ENCODE measurements around the gene ITGA11. TPM values are rescaled to one million over a fixed set of nuclear protein-coding genes. Genes with fewer than 3 reads are reported as not detected.

Gene ITGA11
- total RNA-seq, 1 experiment from 2014 or later: not detected

GRCh38 chr15:68311859-68312557 is 120.0 kb downstream of the ITGA11 start:
- DNase-seq (no peak), ATAC-seq (no peak)
- TF ChIP-seq EZH2phosphoT487 (IDR thresholded peaks at IDR 0.05; ENCODE audit: borderline replicate concordance, low read length) (no peak), CTCF (conservative IDR thresholded peaks at IDR 0.05; ENCODE audit: low read depth, low read length) (no peak)
- H4K20me1 ChIP-seq (ENCODE audit: low read length): no peaks in the 10 kb centered on the region
- no peak overlapping the region for H3K27ac ChIP-seq (ENCODE audit: low read length)
- H3K9ac ChIP-seq (ENCODE audit: low read length): no peak overlapping the region
- H2AFZ ChIP-seq (ENCODE audit: low read length): no peak overlapping the region
- POLR2A ChIA-PET (ENCODE audit: unreplicated experiment): no interaction called here
- no peaks in the 10 kb centered on the region for H3F3A ChIP-seq (ENCODE audit: low read length, unreplicated experiment)
- H3K9me2 ChIP-seq (replicated peaks; ENCODE audit: low read length): no peaks in the 10 kb centered on the region
- H3K9me3 ChIP-seq (ENCODE audit: low read length): no peaks in the 10 kb centered on the region
- no peaks in the 10 kb centered on the region for H3K36me3 ChIP-seq (ENCODE audit: low read depth, low read length)
- CTCF ChIA-PET: no interaction called here
- BruUV-seq (replicated peaks): no TSS peak
- H3K4me1 ChIP-seq (ENCODE audit: insufficient read depth, low read length): no peaks in the 10 kb centered on the region
- intact Hi-C loops (cut with micrococcal nuclease): no loop called here
- H3K79me2 ChIP-seq (ENCODE audit: low read length): no peaks in the 10 kb centered on the region
- H3K4me2 ChIP-seq (ENCODE audit: low read length): no peak overlapping the region
- H3K27me3 ChIP-seq (ENCODE audit: low read length): no peaks in the 10 kb centered on the region
- H3K4me3 ChIP-seq (ENCODE audit: low read length): no peak overlapping the region

DNA sequence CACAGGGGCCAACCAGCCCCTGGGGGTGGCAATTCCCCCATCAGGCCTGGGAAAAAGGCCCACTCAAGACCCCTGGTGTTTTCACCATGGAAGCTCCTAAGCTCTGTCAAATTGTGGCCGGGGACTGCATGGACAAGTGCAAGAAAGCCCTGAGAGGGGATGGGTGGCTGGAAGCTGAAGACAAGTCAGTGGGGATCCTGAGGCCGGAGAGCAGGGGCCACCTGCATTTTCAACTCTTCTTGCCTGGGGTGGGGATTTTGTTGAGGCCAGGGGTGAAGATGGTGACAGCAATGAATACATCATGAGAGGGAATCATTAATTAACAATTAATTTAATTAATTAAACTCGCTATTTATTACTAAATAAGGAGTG is 120.5 kb downstream of the ITGA11 start:
- Histone ChIP-seq H3K9me3 (ENCODE audit: low read length) (no peaks in the 10 kb centered on the region), H3K36me3 (ENCODE audit: low read depth, low read length) (no peaks in the 10 kb centered on the region), H3K9me2 (replicated peaks; ENCODE audit: low read length) (no peaks in the 10 kb centered on the region), H3K27ac (ENCODE audit: low read length) (no peak overlapping the region), H3K4me3 (ENCODE audit: low read length) (no peak overlapping the region), H3K79me2 (ENCODE audit: low read length) (no peaks in the 10 kb centered on the region), H2AFZ (ENCODE audit: low read length) (no peak overlapping the region), H4K20me1 (ENCODE audit: low read length) (no peaks in the 10 kb centered on the region), H3K4me2 (ENCODE audit: low read length) (no peak overlapping the region), H3K27me3 (ENCODE audit: low read length) (no peaks in the 10 kb centered on the region), H3K9ac (ENCODE audit: low read length) (no peak overlapping the region), H3K4me1 (ENCODE audit: insufficient read depth, low read length) (no peaks in the 10 kb centered on the region), H3F3A (ENCODE audit: low read length, unreplicated experiment) (no peaks in the 10 kb centered on the region)
- no TSS peak for BruUV-seq (replicated peaks)
- ChIA-PET CTCF (no interaction called here), POLR2A (ENCODE audit: unreplicated experiment) (no interaction called here)
- TF ChIP-seq CTCF (conservative IDR thresholded peaks at IDR 0.05; ENCODE audit: low read depth, low read length): no peak
- intact Hi-C loops (cut with micrococcal nuclease): no loop called here
- no peak for ATAC-seq
- DNase-seq: no peak

- TF ChIP-seq CTCF (conservative IDR thresholded peaks at IDR 0.05; ENCODE audit: low read depth, low read length): no peak
- Histone ChIP-seq H3K4me1 (ENCODE audit: insufficient read depth, low read length) (no peaks in the 10 kb centered on the region), H3K9me3 (ENCODE audit: low read length) (no peaks in the 10 kb centered on the region), H3K27ac (ENCODE audit: low read length) (no peak overlapping the region), H3K4me3 (ENCODE audit: low read length) (no peak overlapping the region), H2AFZ (ENCODE audit: low read length) (no peak overlapping the region), H3F3A (ENCODE audit: low read length, unreplicated experiment) (no peaks in the 10 kb centered on the region), H3K9ac (ENCODE audit: low read length) (no peak overlapping the region), H3K27me3 (ENCODE audit: low read length) (no peaks in the 10 kb centered on the region), H3K9me2 (replicated peaks; ENCODE audit: low read length) (no peaks in the 10 kb centered on the region), H3K79me2 (ENCODE audit: low read length) (no peaks in the 10 kb centered on the region), H4K20me1 (ENCODE audit: low read length) (no peaks in the 10 kb centered on the region), H3K36me3 (ENCODE audit: low read depth, low read length) (no peaks in the 10 kb centered on the region), H3K4me2 (ENCODE audit: low read length) (no peak overlapping the region)
- DNase-seq (no peak), ATAC-seq (no peak)
- POLR2A ChIA-PET (ENCODE audit: unreplicated experiment): no interaction called here
- CTCF ChIA-PET: no interaction called here
- BruUV-seq (replicated peaks): no TSS peak
- intact Hi-C loops (cut with micrococcal nuclease): no loop called here
These were observed 121.0 kb downstream of the ITGA11 start for GRCh38 chr15:68310804-68311463.

Data from PC-3 (cell line).